Nephron progenitor cell (in vitro differentiated cells): ENCODE data around the gene VPS26C.

Experiments
- DNase-seq: peaks from one replicate; pipeline ENCODE4 v3.0.0; 2021
- H3K27ac Mint-ChIP-seq: 2 replicates; pipeline ENCODE4 v1.8.0; 2021; ENCODE audit warnings: mild to moderate bottlenecking, moderate library complexity, mixed read lengths
- H3K27me3 Mint-ChIP-seq: 2 replicates; pipeline ENCODE4 v1.8.0; 2021; ENCODE audit warnings: mild to moderate bottlenecking, low read depth, mixed read lengths; ENCODE audit not compliant: poor library complexity
- H3K36me3 Mint-ChIP-seq: 2 replicates; pipeline ENCODE4 v1.8.0; 2021; ENCODE audit warnings: low read depth, mixed read lengths
- H3K4me1 Mint-ChIP-seq: 2 replicates; pipeline ENCODE4 v1.8.0; 2021; ENCODE audit warnings: mixed read lengths
- H3K4me3 Mint-ChIP-seq: 2 replicates; pipeline ENCODE4 v1.8.0; 2021; ENCODE audit warnings: mild to moderate bottlenecking, moderate library complexity, mixed read lengths
- H3K9me3 Mint-ChIP-seq: 2 replicates; pipeline ENCODE4 v1.8.0; 2021; ENCODE audit warnings: mild to moderate bottlenecking, moderate library complexity, mixed read lengths
- CTCF ChIP-seq: fragments of 200-600 bp; sonication (generic); IDR thresholded peaks from 2 replicates; pipeline ENCODE4 v1.5.0; 2021; ENCODE audit warnings: antibody characterized with exemption

VPS26C gene

GRCh38 chr21:37220433-37220980, 46.6 kb downstream of the VPS26C start:
- Mint-ChIP-seq H3K27ac (no peak overlapping the region), H3K27me3 (peaks cover 8% of the 10 kb centered on the region), H3K4me3 (peak overlapping the region; percentile 72), H3K4me1 (no peaks in the 10 kb centered on the region), H3K36me3 (peaks cover 69% of the 10 kb centered on the region), H3K9me3 (peaks cover 20% of the 10 kb centered on the region)
- TF ChIP-seq CTCF, result no peak
- DNase-seq, result no peak

- Mint-ChIP-seq H3K27me3 (peaks cover 8% of the 10 kb centered on the region), H3K4me3 (peak overlapping the region; percentile 72)
- DNase-seq, result no peak
These were observed 47.2 kb downstream of the VPS26C start for GRCh38 chr21:37219761-37220432.

GRCh38 chr21:37214952-37215351, 52.2 kb downstream of the VPS26C start:
- Mint-ChIP-seq H3K27ac (no peak overlapping the region), H3K9me3 (peaks cover 23% of the 10 kb centered on the region), H3K27me3 (peaks cover 6% of the 10 kb centered on the region), H3K4me1 (no peaks in the 10 kb centered on the region), H3K36me3 (peaks cover 31% of the 10 kb centered on the region), H3K4me3 (no peak overlapping the region)
- no peak for TF ChIP-seq CTCF
- no peak for DNase-seq

More at GRCh38 chr21:37219761-37220432, 47.2 kb downstream of the VPS26C start:
- H3K9me3 Mint-ChIP-seq, result peaks cover 20% of the 10 kb centered on the region
- H3K4me1 Mint-ChIP-seq, result no peaks in the 10 kb centered on the region
- H3K36me3 Mint-ChIP-seq, result peaks cover 63% of the 10 kb centered on the region
- H3K27ac Mint-ChIP-seq, result no peak overlapping the region
- TF ChIP-seq CTCF, result no peak

GRCh38 chr21:37210799-37211198, 56.3 kb downstream of the VPS26C start:
- Mint-ChIP-seq H3K27ac (no peak overlapping the region), H3K4me3 (no peak overlapping the region), H3K4me1 (peaks cover 16% of the 10 kb centered on the region), H3K36me3 (peaks cover 21% of the 10 kb centered on the region), H3K27me3 (peaks cover 3% of the 10 kb centered on the region), H3K9me3 (peaks cover 35% of the 10 kb centered on the region)
- no peak for TF ChIP-seq CTCF
- no peak for DNase-seq

- Mint-ChIP-seq H3K36me3 (peaks cover 25% of the 10 kb centered on the region), H3K27ac (no peak overlapping the region), H3K9me3 (peaks cover 35% of the 10 kb centered on the region), H3K4me3 (no peak overlapping the region), H3K4me1 (peaks cover 16% of the 10 kb centered on the region), H3K27me3 (peaks cover 3% of the 10 kb centered on the region)
- DNase-seq, result no peak
- TF ChIP-seq CTCF, result no peak
These were observed 57.0 kb downstream of the VPS26C start for GRCh38 chr21:37210130-37210529.

- H3K36me3 Mint-ChIP-seq, result peaks cover 37% of the 10 kb centered on the region
- no peak overlapping the region for H3K27ac Mint-ChIP-seq
- H3K4me1 Mint-ChIP-seq, result peaks cover 24% of the 10 kb centered on the region
- DNase-seq, result peak; percentile 46
- H3K9me3 Mint-ChIP-seq, result peaks cover 35% of the 10 kb centered on the region
- TF ChIP-seq CTCF, result no peak
- H3K27me3 Mint-ChIP-seq, result peaks cover 3% of the 10 kb centered on the region
- H3K4me3 Mint-ChIP-seq, result no peak overlapping the region
These were observed 58.4 kb downstream of the VPS26C start for GRCh38 chr21:37208741-37209225.
